ENCODE measurements around the gene LIMA1.
A peak's percentile ranks its signal among the peaks of the same experiment; 100 is the strongest.

LIMA1 gene

GRCh38 chr12:50217202-50217601 lies 66.1 kb downstream of the LIMA1 start:
- no peak for DNase-seq (ENCODE audit: low read depth in 2 of 2)

- no peak for DNase-seq (ENCODE audit: low read depth in 2 of 2)
Measured at GRCh38 chr12:50215033-50215432, 68.3 kb downstream of the LIMA1 start.

GRCh38 chr12:50214018-50214417 lies 69.3 kb downstream of the LIMA1 start:
- no peak for DNase-seq (ENCODE audit: low read depth in 2 of 2)

GRCh38 chr12:50213439-50213838 lies 69.9 kb downstream of the LIMA1 start:
- DNase-seq (ENCODE audit: low read depth in 2 of 2), result no peak

GRCh38 chr12:50212071-50212467 lies 71.3 kb downstream of the LIMA1 start:
- no peak for DNase-seq (ENCODE audit: low read depth in 2 of 2)

- no peak for DNase-seq (ENCODE audit: low read depth in 2 of 2)
Measured at GRCh38 chr12:50211392-50212070, 71.8 kb downstream of the LIMA1 start.

- DNase-seq (ENCODE audit: low read depth in 2 of 2), result no peak
Measured at GRCh38 chr12:50207424-50207823, 75.9 kb downstream of the LIMA1 start.

GRCh38 chr12:50205648-50206047 lies 77.7 kb downstream of the LIMA1 start:
- no peak for DNase-seq (ENCODE audit: low read depth in 2 of 2)

GRCh38 chr12:50203691-50204090 lies 79.6 kb downstream of the LIMA1 start:
- no peak for DNase-seq (ENCODE audit: low read depth in 2 of 2)

- no peak for DNase-seq (ENCODE audit: low read depth in 2 of 2)
Measured at GRCh38 chr12:50201987-50202521, 81.3 kb downstream of the LIMA1 start.

- no peak for DNase-seq (ENCODE audit: low read depth in 2 of 2)
Measured at GRCh38 chr12:50200552-50201273, 82.6 kb downstream of the LIMA1 start.

- no peak for DNase-seq (ENCODE audit: low read depth in 2 of 2)
Measured at GRCh38 chr12:50198829-50199228, 84.5 kb downstream of the LIMA1 start.

- no peak for DNase-seq (ENCODE audit: low read depth in 2 of 2)
Measured at GRCh38 chr12:50197297-50197727, 86.0 kb downstream of the LIMA1 start.

GRCh38 chr12:50196537-50196936 lies 86.8 kb downstream of the LIMA1 start:
- no peak for DNase-seq (ENCODE audit: low read depth in 2 of 2)

- DNase-seq (ENCODE audit: low read depth in 2 of 2), result no peak
Measured at GRCh38 chr12:50195832-50196231, 87.5 kb downstream of the LIMA1 start.

GRCh38 chr12:50192908-50193307 lies 90.4 kb downstream of the LIMA1 start:
- DNase-seq (ENCODE audit: low read depth in 2 of 2), result no peak

GRCh38 chr12:50192236-50192635 lies 91.1 kb downstream of the LIMA1 start:
- no peak for DNase-seq (ENCODE audit: low read depth in 2 of 2)

- no peak for DNase-seq (ENCODE audit: low read depth in 2 of 2)
Measured at GRCh38 chr12:50190859-50191258, 92.5 kb downstream of the LIMA1 start.

- DNase-seq (ENCODE audit: low read depth in 2 of 2), result no peak
Measured at GRCh38 chr12:50188875-50189575, 94.3 kb downstream of the LIMA1 start.

GRCh38 chr12:50188241-50188781 lies 95.0 kb downstream of the LIMA1 start:
- no peak for DNase-seq (ENCODE audit: low read depth in 2 of 2)

GRCh38 chr12:50187084-50187900 lies 96.0 kb downstream of the LIMA1 start:
- DNase-seq (ENCODE audit: low read depth in 2 of 2), result peak; percentile 45 to 50

All from stimulated activated CD8-positive, alpha-beta memory T cell treated with anti-CD3 and anti-CD28 coated beads, Interleukin-15, amount 100 ng/mL, for 48 hours (primary cell).